Peyer's patch (tissue), 4 donors: ENCODE data around the gene SUGCT.

Experiments
- CTCF ChIP-seq, 6 experiments: fragments of 450-650 bp in 4 of 6; fragments of 200-600 bp in 2 of 6; sonication (generic) in 1 of 6; IDR thresholded peaks; one replicate each; pipeline ENCODE4 v1.5.1; 2017 to 2019; ENCODE audit warnings: antibody characterized with exemption in 6 of 6, mild to moderate bottlenecking in 3 of 6, moderate library complexity in 1 of 6
- POLR2A ChIP-seq, 2 donors: fragments of 450-650 bp; IDR thresholded peaks; one replicate each; pipeline ENCODE4 v1.5.1; 2017; ENCODE audit warnings: antibody characterized with exemption in 2 of 2, mild to moderate bottlenecking in 2 of 2, moderate library complexity in 2 of 2

GRCh38 chr7:40350100-40350499, 215.3 kb downstream of the SUGCT start:
- TF ChIP-seq CTCF (IDR thresholded peaks at IDR 0.05) (no peak), POLR2A (IDR thresholded peaks at IDR 0.05) (no peak)
